ENCODE results near the gene U2AF1.
"Not testable (repeated sequence)": the region's sequence is repeated elsewhere in the genome, so short reads cannot be mapped to it uniquely, and the experiment has no call there.

DNA sequence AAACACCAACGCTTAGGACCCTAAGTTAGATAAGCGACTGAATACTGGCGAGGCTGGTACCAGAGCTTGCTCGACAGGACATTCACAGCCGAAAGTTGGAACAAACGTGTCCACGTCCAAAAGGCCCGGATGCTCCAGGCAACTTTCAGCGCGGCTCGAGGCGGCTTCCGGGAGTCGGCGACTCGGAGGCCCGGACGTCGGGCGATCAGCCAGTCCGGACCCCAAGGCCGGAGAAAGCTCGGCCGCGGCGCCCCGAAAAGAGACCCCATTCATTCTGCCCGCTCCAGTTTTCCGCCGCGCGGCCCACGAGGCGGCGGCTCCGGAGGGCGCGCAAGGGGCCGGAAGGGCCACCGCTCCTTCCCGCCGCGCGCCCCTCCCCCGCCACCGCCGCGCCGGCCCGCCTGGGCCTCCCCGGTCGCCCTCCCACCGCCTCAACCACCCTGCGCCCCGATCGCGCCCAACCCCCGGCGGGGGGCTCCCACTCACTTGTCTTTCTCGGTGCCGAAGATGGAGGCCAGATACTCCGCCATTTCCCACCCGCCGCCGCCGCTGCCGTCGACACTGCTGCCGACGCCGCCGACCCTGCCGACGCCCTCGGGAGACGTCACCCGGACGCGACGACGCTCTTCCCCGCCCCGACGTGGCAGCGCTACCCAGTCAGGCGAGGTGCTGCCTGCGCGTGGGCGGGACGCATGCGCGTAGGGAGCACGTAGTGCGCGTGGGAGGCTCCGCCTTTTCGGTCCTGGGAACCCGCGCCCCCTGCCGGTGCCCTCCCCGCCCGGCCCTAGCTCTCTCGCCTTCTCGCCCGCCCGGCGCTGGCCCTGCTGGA lies at the start of gene U2AF1:
- TF ChIP-seq, protein P1, sequence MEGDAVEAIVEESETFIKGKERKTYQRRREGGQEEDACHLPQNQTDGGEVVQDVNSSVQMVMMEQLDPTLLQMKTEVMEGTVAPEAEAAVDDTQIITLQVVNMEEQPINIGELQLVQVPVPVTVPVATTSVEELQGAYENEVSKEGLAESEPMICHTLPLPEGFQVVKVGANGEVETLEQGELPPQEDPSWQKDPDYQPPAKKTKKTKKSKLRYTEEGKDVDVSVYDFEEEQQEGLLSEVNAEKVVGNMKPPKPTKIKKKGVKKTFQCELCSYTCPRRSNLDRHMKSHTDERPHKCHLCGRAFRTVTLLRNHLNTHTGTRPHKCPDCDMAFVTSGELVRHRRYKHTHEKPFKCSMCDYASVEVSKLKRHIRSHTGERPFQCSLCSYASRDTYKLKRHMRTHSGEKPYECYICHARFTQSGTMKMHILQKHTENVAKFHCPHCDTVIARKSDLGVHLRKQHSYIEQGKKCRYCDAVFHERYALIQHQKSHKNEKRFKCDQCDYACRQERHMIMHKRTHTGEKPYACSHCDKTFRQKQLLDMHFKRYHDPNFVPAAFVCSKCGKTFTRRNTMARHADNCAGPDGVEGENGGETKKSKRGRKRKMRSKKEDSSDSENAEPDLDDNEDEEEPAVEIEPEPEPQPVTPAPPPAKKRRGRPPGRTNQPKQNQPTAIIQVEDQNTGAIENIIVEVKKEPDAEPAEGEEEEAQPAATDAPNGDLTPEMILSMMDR (IDR thresholded peaks at IDR 0.05; ENCODE audit: low read length), result not testable (repeated sequence)
- TF ChIP-seq EZH2 (optimal IDR thresholded peaks at IDR 0.05; ENCODE audit: low read depth, low read length), result not testable (repeated sequence)
